Measurements from ENCODE around the gene PRXL2B. TPM values are rescaled to one million over a fixed set of nuclear protein-coding genes. Genes with fewer than 3 reads are reported as not detected.

The PRXL2B gene
- total RNA-seq, 1 experiment from 2014 or later: 40.7 TPM

GRCh38 chr1:2594001-2594640 is 7.5 kb downstream of the PRXL2B start:
- TF ChIP-seq CTCF (conservative IDR thresholded peaks at IDR 0.05): no peak
- Histone ChIP-seq H3K56ac (ENCODE audit: insufficient read length, low read depth, low read length) (no peak overlapping the region), H2BK12ac (ENCODE audit: insufficient read length, low read depth, low read length) (no peak overlapping the region), H2AK5ac (ENCODE audit: insufficient read length, low read length) (no peak overlapping the region), H3K79me1 (ENCODE audit: insufficient read depth, low read depth, low read length, poor library complexity, severe bottlenecking) (no peaks in the 10 kb centered on the region), H3K18ac (ENCODE audit: insufficient read length, low read depth, low read length) (no peak overlapping the region), H3K27ac (ENCODE audit: insufficient read length, low read depth, low read length) (no peak overlapping the region), H3K23ac (ENCODE audit: insufficient read length, low read depth, low read length) (no peak overlapping the region), H4K5ac (ENCODE audit: insufficient read length, low read depth, low read length) (no peak overlapping the region), H3K27me3 (ENCODE audit: insufficient read depth, low read length) (no peaks in the 10 kb centered on the region), H3K4me1 (ENCODE audit: insufficient read depth, low read length) (no peaks in the 10 kb centered on the region), H3T11ph (ENCODE audit: low read length) (no peak overlapping the region), H3K14ac (ENCODE audit: insufficient read depth, low read length) (no peak overlapping the region), H4K91ac (ENCODE audit: insufficient read length, low read depth, low read length) (no peak overlapping the region), H3K79me2 (ENCODE audit: insufficient read depth, low read length) (no peaks in the 10 kb centered on the region), H2BK20ac (ENCODE audit: low read depth, low read length, poor library complexity, severe bottlenecking) (no peak overlapping the region), H4K8ac (replicated peaks; ENCODE audit: insufficient read length, low read depth, low read length) (no peak overlapping the region), H3K4ac (ENCODE audit: low read depth, low read length) (no peak overlapping the region), H3K4me2 (ENCODE audit: insufficient read depth, insufficient read length, low read length) (no peak overlapping the region), H2AFZ (ENCODE audit: low read length) (no peak overlapping the region), H2BK15ac (ENCODE audit: low read depth, low read length) (no peak overlapping the region), H4K20me1 (ENCODE audit: control insufficient read depth, insufficient read depth, insufficient read length) (no peaks in the 10 kb centered on the region), H2BK5ac (ENCODE audit: insufficient read length, low read length) (no peak overlapping the region), H3K9ac (ENCODE audit: extremely low read depth, insufficient read length, low read length) (no peak overlapping the region), H3K23me2 (ENCODE audit: insufficient read length, low read depth, low read length, poor library complexity, severe bottlenecking) (no peaks in the 10 kb centered on the region), H2BK120ac (ENCODE audit: low read depth, low read length, poor library complexity, severe bottlenecking) (no peak overlapping the region), H3K9me3 (ENCODE audit: control insufficient read depth, low read depth, low read length) (no peaks in the 10 kb centered on the region)
- H3K4me3 Mint-ChIP-seq: no peak overlapping the region
- peaks cover 9% of the 10 kb centered on the region; the same call in 1 of the 2 replicates for H3K27me3 Mint-ChIP-seq (ENCODE audit: low read depth)
- WGBS (ENCODE audit: extremely low coverage, insufficient read length, low lambda C conversion rate): no CpG with 5 or more reads among the region's 20 CpGs
- DNase-seq: no peak
- H3K36me3 Mint-ChIP-seq (ENCODE audit: insufficient read depth in 1 of 3, low read depth in 3 of 3): peaks cover 8 to 23% (median 13%) of the 10 kb centered on the region in 3 experiments
- no peaks in the 10 kb centered on the region for H3K4me1 Mint-ChIP-seq
- H3K27ac Mint-ChIP-seq: no peak overlapping the region
- peaks cover 6 to 20% of the 10 kb centered on the region in 2 experiments; a peak in 4 of 5 replicates for H3K9me3 Mint-ChIP-seq
